IMR-90 (cell line): ENCODE data around the gene PYGO2. TPM values are rescaled to one million over a fixed set of nuclear protein-coding genes. Genes with fewer than 3 reads are reported as not detected.

ENCODE experiments used
- ATAC-seq: fragments of 200-7000 bp; cut with Tn5 transposase; 2 replicates; pipeline ENCODE4 v1.9.1; 2020; ENCODE audit warnings: low read depth, mild to moderate bottlenecking, moderate library complexity
- BruUV-seq: library from RNA; stranded (reverse); fragments of 400-500 nt; replicated peaks from 2 replicates; lab custom pipeline; 2021; lab: Mats Ljungman, UMichigan
- CTCF ChIA-PET: fragments of 300-600 bp; formaldehyde crosslinking; extraction: SDS; loops from one replicate; lab custom pipeline; 2021; ENCODE audit warnings: antibody characterized with exemption; lab: Yijun Ruan, JAX
- POLR2A ChIA-PET: fragments of 300-600 bp; sonication (Branson Sonifier 250); formaldehyde crosslinking; loops from one replicate; lab custom pipeline; 2022; ENCODE audit warnings: antibody characterized with exemption; ENCODE audit not compliant: unreplicated experiment; lab: Charles Lee
- DNase-seq: peaks from one replicate; pipeline ENCODE4 v3.0.0; 2013
- H2AFZ ChIP-seq: replicated peaks from 2 replicates; pipeline ENCODE3; 2013; ENCODE audit warnings: low read length, mild to moderate bottlenecking; ENCODE audit not compliant: poor library complexity
- H2AK5ac ChIP-seq: 2 replicates; pipeline ENCODE4 v1.6.1; 2013; ENCODE audit warnings: low read depth, low read length, inconsistent platforms
- H2AK9ac ChIP-seq: replicated peaks from 2 replicates; pipeline ENCODE3; 2013; ENCODE audit warnings: mild to moderate bottlenecking, low read depth, low read length, moderate library complexity; ENCODE audit not compliant: poor library complexity
- H2BK120ac ChIP-seq: 2 replicates; pipeline ENCODE4 v1.6.1; 2013; ENCODE audit warnings: low read depth, low read length, inconsistent platforms
- H2BK15ac ChIP-seq: 3 replicates; pipeline ENCODE4 v1.6.1; 2013; ENCODE audit warnings: low read depth, low read length, inconsistent platforms
- H2BK20ac ChIP-seq: 2 replicates; pipeline ENCODE4 v1.6.1; 2013; ENCODE audit warnings: low read depth, mild to moderate bottlenecking, inconsistent platforms, low read length, moderate library complexity
- H2BK5ac ChIP-seq: 2 replicates; pipeline ENCODE4 v1.6.1; 2013; ENCODE audit warnings: mild to moderate bottlenecking, low read depth, low read length, inconsistent platforms; ENCODE audit not compliant: poor library complexity, severe bottlenecking
- H3K14ac ChIP-seq: replicated peaks from 2 replicates; pipeline ENCODE4 v1.6.1; 2013; ENCODE audit warnings: low read depth, low read length, inconsistent platforms
- H3K18ac ChIP-seq: 2 replicates; pipeline ENCODE4 v1.6.1; 2013; ENCODE audit warnings: low read depth, low read length, control low read depth
- H3K23ac ChIP-seq: 2 replicates; pipeline ENCODE4 v1.6.1; 2013; ENCODE audit warnings: low read depth, low read length, inconsistent platforms
- H3K27ac ChIP-seq: 2 replicates; pipeline ENCODE4 v1.5.1; 2013; ENCODE audit warnings: mild to moderate bottlenecking, control low read depth, low read length; ENCODE audit not compliant: insufficient read depth
- H3K27me3 ChIP-seq: 2 replicates; pipeline ENCODE4 v1.6.1; 2013; ENCODE audit warnings: low read length; ENCODE audit not compliant: control insufficient read depth, insufficient read depth
- H3K36me3 ChIP-seq: 2 replicates; pipeline ENCODE4 v1.6.1; 2013; ENCODE audit warnings: low read length, mixed read lengths; ENCODE audit not compliant: control insufficient read depth, insufficient read depth
- H3K4ac ChIP-seq: 2 replicates; pipeline ENCODE4 v1.6.1; 2013; ENCODE audit warnings: low read depth, low read length, inconsistent platforms
- H3K4me1 ChIP-seq: 2 replicates; pipeline ENCODE4 v1.6.1; 2013; ENCODE audit warnings: low read length, mixed read lengths; ENCODE audit not compliant: control insufficient read depth, insufficient read depth
- H3K4me2 ChIP-seq: 2 replicates; pipeline ENCODE4 v1.6.1; 2013; ENCODE audit warnings: low read depth, mild to moderate bottlenecking, control low read depth, low read length, moderate library complexity
- H3K4me3 ChIP-seq: 2 replicates; pipeline ENCODE4 v1.5.1; 2013; ENCODE audit warnings: low read depth, mild to moderate bottlenecking, control low read depth, low read length, moderate library complexity; ENCODE audit not compliant: insufficient read depth
- H3K56ac ChIP-seq: 2 replicates; pipeline ENCODE4 v1.6.1; 2013; ENCODE audit warnings: low read length, inconsistent platforms; ENCODE audit not compliant: insufficient read depth; ENCODE audit errors: extremely low read depth
- H3K79me1 ChIP-seq, 2 experiments: 2 replicates each; pipeline ENCODE4 v1.6.1; 2013; ENCODE audit warnings: low read length in 2 of 2, inconsistent platforms in 1 of 2, low read depth in 1 of 2
- H3K9ac ChIP-seq: 2 replicates; pipeline ENCODE4 v1.6.1; 2013; ENCODE audit warnings: low read depth, low read length, control low read depth
- H3K9me1 ChIP-seq: 2 replicates; pipeline ENCODE4 v1.6.1; 2013; ENCODE audit warnings: low read length, inconsistent platforms; ENCODE audit not compliant: insufficient read depth
- H3K9me3 ChIP-seq: 2 replicates; pipeline ENCODE4 v1.6.1; 2013; ENCODE audit warnings: low read length; ENCODE audit not compliant: control insufficient read depth, insufficient read depth
- H4K20me1 ChIP-seq: 2 replicates; pipeline ENCODE4 v1.6.1; 2013; ENCODE audit warnings: low read length, inconsistent platforms; ENCODE audit not compliant: insufficient read depth
- H4K5ac ChIP-seq: 2 replicates; pipeline ENCODE4 v1.6.1; 2013; ENCODE audit warnings: mild to moderate bottlenecking, low read depth, low read length, control low read depth
- H4K8ac ChIP-seq, 2 experiments: 2 replicates each; pipeline ENCODE4 v1.6.1; 2013; ENCODE audit warnings: low read depth in 2 of 2, low read length in 2 of 2, control low read depth in 1 of 2, inconsistent platforms in 1 of 2
- H4K91ac ChIP-seq: 2 replicates; pipeline ENCODE4 v1.6.1; 2013; ENCODE audit warnings: low read depth, low read length, inconsistent platforms; ENCODE audit not compliant: insufficient read depth
- CHD1 ChIP-seq: IDR thresholded peaks from 2 replicates; pipeline ENCODE4 v1.6.1; 2012; ENCODE audit warnings: low read depth, low read length, improper control_type of control experiment
- MXI1 ChIP-seq: IDR thresholded peaks from 2 replicates; pipeline ENCODE4 v1.6.1; 2012; ENCODE audit warnings: low read depth, mild to moderate bottlenecking, low read length, moderate library complexity, borderline replicate concordance
- NFE2L2 ChIP-seq: fragments of 150-350 bp; IDR thresholded peaks from 2 replicates; pipeline ENCODE4 v1.6.1; 2016; ENCODE audit warnings: low read depth, mild to moderate bottlenecking, low read length
- WGBS, 2 experiments: methylation state at CpG; one replicate each; pipeline versions ENCODE4 v1.1.5 to v1.1.7; 2013; ENCODE audit warnings: missing lambda C conversion rate in 2 of 2; ENCODE audit not compliant: insufficient read length in 1 of 2; ENCODE audit errors: extremely low coverage in 2 of 2; 5-methylcytosine and 5-hydroxymethylcytosine counted together
- dilution Hi-C: fragments of 300-500 bp; cut with HindIII; formaldehyde crosslinking; loops from one replicate; pipeline ENCODE4 v1.14.3; 2018; ENCODE audit warnings: low sequenced_read_pairs; ENCODE audit not compliant: unreplicated experiment
- in situ Hi-C: fragments of 300-500 bp; cut with MboI; formaldehyde crosslinking; loops from 3 replicates; pipeline ENCODE4 v1.14.3; 2019; ENCODE audit warnings: low sequenced_read_pairs, inconsistent platforms, mixed read lengths
- intact Hi-C: fragments of 100-400 bp; cut with micrococcal nuclease; formaldehyde crosslinking; loops from 2 replicates; pipeline ENCODE4 v1.10.0; 2022
- polyA plus RNA-seq, 3 experiments: library from polyadenylated mRNA; depleted of rRNA; stranded (reverse); fragments of >200 nt; gene quantifications; 2 replicates each; pipeline ENCODE4 v1.2.3, GENCODE V29; 2012; ENCODE audit warnings: low replicate concordance in 1 of 3
- total RNA-seq: library from RNA; depleted of rRNA; stranded (reverse); fragments of >200 nt; gene quantifications from 2 replicates; pipeline ENCODE4 v1.2.3, GENCODE V29; 2012
- TF ChIP-seq, protein P1 (sequence below): conservative IDR thresholded peaks from 2 replicates; pipeline ENCODE4 v1.5.1; 2012; ENCODE audit warnings: mild to moderate bottlenecking, low read depth, low read length, improper control_type of control experiment

PYGO2 gene
- total and polyA plus RNA-seq, 2 of the 4 experiments (the other 2 are of a cell fraction), result 5.4 to 14.8 TPM

DNA sequence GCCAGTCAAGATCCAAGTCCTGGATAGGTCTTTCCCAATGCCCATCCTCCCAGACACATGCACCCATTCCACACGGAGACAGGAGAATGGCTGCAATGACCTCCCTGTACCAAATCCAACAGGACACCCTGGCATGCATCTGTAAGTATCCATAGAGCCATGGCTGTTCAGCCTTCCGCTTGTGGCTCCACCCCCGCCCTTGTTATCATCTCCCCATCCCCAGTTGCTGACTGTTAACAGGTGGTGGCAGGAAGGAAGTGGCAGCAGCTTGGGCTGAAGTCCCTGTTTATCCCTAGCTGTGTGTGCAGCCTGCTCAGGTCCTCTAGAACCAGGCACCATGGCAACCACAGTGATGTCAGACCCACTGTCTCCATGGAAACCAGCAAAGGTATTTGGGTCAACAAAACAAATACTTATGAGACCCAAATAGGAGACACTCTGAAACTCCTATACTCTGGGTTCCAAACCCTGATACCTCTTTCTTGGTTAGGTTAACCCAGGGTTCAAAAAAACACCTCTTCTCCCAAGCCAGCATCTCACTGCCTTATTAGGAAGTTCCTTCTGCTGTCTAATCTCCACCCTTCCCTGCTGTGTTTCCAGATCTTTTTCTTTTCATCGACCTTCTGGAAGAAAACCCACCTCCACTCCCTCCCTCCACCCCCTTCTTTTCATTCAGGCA is 6.4 kb downstream of the PYGO2 start:
- no peaks in the 10 kb centered on the region for H3K27me3 ChIP-seq
- no peak overlapping the region for H2BK15ac ChIP-seq
- H3K56ac ChIP-seq, result no peak overlapping the region
- TF ChIP-seq, protein P1, sequence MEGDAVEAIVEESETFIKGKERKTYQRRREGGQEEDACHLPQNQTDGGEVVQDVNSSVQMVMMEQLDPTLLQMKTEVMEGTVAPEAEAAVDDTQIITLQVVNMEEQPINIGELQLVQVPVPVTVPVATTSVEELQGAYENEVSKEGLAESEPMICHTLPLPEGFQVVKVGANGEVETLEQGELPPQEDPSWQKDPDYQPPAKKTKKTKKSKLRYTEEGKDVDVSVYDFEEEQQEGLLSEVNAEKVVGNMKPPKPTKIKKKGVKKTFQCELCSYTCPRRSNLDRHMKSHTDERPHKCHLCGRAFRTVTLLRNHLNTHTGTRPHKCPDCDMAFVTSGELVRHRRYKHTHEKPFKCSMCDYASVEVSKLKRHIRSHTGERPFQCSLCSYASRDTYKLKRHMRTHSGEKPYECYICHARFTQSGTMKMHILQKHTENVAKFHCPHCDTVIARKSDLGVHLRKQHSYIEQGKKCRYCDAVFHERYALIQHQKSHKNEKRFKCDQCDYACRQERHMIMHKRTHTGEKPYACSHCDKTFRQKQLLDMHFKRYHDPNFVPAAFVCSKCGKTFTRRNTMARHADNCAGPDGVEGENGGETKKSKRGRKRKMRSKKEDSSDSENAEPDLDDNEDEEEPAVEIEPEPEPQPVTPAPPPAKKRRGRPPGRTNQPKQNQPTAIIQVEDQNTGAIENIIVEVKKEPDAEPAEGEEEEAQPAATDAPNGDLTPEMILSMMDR, result 0 out of 2 replicates have a peak, but pooled peaks have one; percentile 2
- TF ChIP-seq CHD1 (0 out of 2 replicates have a peak, but pooled peaks have one; percentile 48), MXI1 (no peak), NFE2L2 (no peak)
- CTCF ChIA-PET, result interaction anchor here (0.7 to 1.5 kb wide), 6 partner anchors 18 to 408 kb away, joined by 3 to 7 read pairs (median 4); partner anchors contain the start of genes KRTCAP2 and PMVK
- peak overlapping the region; percentile 59 for H3K4me3 ChIP-seq
- peaks cover 8 to 47% of the 10 kb centered on the region in 2 experiments; a peak in 3 of 4 replicates for H3K79me1 ChIP-seq
- H3K9me3 ChIP-seq, result no peaks in the 10 kb centered on the region
- intact Hi-C loops, result loop anchor here (5.0 kb wide), 1 partner anchor 107 kb away; the partner anchor contains the start of gene EFNA4
- H3K18ac ChIP-seq, result no peak overlapping the region
- peaks cover 11% of the 10 kb centered on the region for H3K4me1 ChIP-seq
- peaks cover 14% of the 10 kb centered on the region for H4K20me1 ChIP-seq
- ATAC-seq, result peak; percentile 28
- H2BK120ac ChIP-seq, result no peak overlapping the region
- H2BK20ac ChIP-seq, result no peak overlapping the region
- H3K14ac ChIP-seq, result no peak overlapping the region; the same call in 1 of the 2 replicates
- no peak overlapping the region; a peak in 1 of 4 replicates for H4K8ac ChIP-seq
- H3K9me1 ChIP-seq, result peaks cover 9% of the 10 kb centered on the region
- peak overlapping the region; percentile 90 for H3K4me2 ChIP-seq
- H3K4ac ChIP-seq, result peak overlapping the region; percentile 73; the same call in 1 of the 2 replicates
- H3K9ac ChIP-seq, result peak overlapping the region; percentile 81
- in situ Hi-C loops, result loop anchor here (10.0 kb wide), 1 partner anchor 100 kb away; the partner anchor contains the start of gene ADAM15
- H2AK9ac ChIP-seq, result peak overlapping the region; percentile 44
- no TSS peak for BruUV-seq
- H3K23ac ChIP-seq, result no peak overlapping the region; the same call in 1 of the 2 replicates
- H4K91ac ChIP-seq, result no peak overlapping the region
- DNase-seq, result peak; percentile 82
- H4K5ac ChIP-seq, result no peak overlapping the region; the same call in 1 of the 2 replicates
- H2AFZ ChIP-seq, result peak overlapping the region; percentile 63
- 6% methylated on average over 2 of the region's 4 CpGs; no CpG with 5 or more reads in 1 of the 2 experiments for WGBS, 2 experiments
- POLR2A ChIA-PET, result interaction anchor here (0.8 to 1.2 kb wide), 5 partner anchors 15 to 103 kb away, joined by 3 to 7 read pairs (median 4); partner anchors contain the start of gene PMVK
- H3K36me3 ChIP-seq, result peaks cover 19% of the 10 kb centered on the region
- H2AK5ac ChIP-seq, result peak overlapping the region; percentile 35; the same call in 1 of the 2 replicates
- H3K27ac ChIP-seq, result no peak overlapping the region
- dilution Hi-C loops, result no loop called here
- no peak overlapping the region for H2BK5ac ChIP-seq
